OCI-LY7 (cell line): ENCODE data around the gene IL4. TPM values are rescaled to one million over a fixed set of nuclear protein-coding genes. Genes with fewer than 3 reads are reported as not detected.

ENCODE experiments used
- BruUV-seq: library from RNA; stranded (reverse); fragments of 400-500 nt; replicated peaks from 2 replicates; lab custom pipeline; 2021; lab: Mats Ljungman, UMichigan
- CTCF ChIA-PET: fragments of 300-600 bp; sonication (Branson Sonifier 250); formaldehyde crosslinking; loops from one replicate; lab custom pipeline; 2022; ENCODE audit warnings: antibody characterized with exemption; ENCODE audit not compliant: unreplicated experiment; lab: Charles Lee
- POLR2A ChIA-PET: fragments of 300-600 bp; sonication (Branson Sonifier 250); formaldehyde crosslinking; loops from one replicate; lab custom pipeline; 2022; ENCODE audit warnings: antibody characterized with exemption; lab: Charles Lee
- DNase-seq: peaks from one replicate; pipeline ENCODE4 v3.0.0-alpha.2; 2015; ENCODE audit warnings: low spot score
- H2AFZ ChIP-seq: fragments of 200-600 bp; sonication (generic), shearing (Covaris generic); 2 replicates; pipeline ENCODE4 v1.6.1; 2014; ENCODE audit warnings: mild to moderate bottlenecking, antibody characterized with exemption, low read length, moderate library complexity
- H3K27ac ChIP-seq: fragments of 200-600 bp; sonication (generic); 2 replicates; pipeline ENCODE4 v1.5.1; 2014; ENCODE audit warnings: mixed run types, low read depth, mild to moderate bottlenecking, moderate library complexity, low read length, inconsistent platforms; ENCODE audit not compliant: poor library complexity, severe bottlenecking
- H3K36me3 ChIP-seq: fragments of 200-600 bp; sonication (generic); 2 replicates; pipeline ENCODE4 v1.6.1; 2014; ENCODE audit warnings: mild to moderate bottlenecking, antibody characterized with exemption, low read length, moderate library complexity, mixed read lengths; ENCODE audit not compliant: insufficient read depth
- H3K4me1 ChIP-seq: fragments of 200-600 bp; sonication (generic); 2 replicates; pipeline ENCODE4 v1.5.1; 2014; ENCODE audit warnings: mild to moderate bottlenecking, low read length; ENCODE audit not compliant: insufficient read depth, poor library complexity, severe bottlenecking
- H3K4me2 ChIP-seq: fragments of 200-600 bp; sonication (generic); 2 replicates; pipeline ENCODE4 v1.6.1; 2014; ENCODE audit warnings: mild to moderate bottlenecking, low read length
- H3K4me3 ChIP-seq: fragments of 200-600 bp; sonication (generic); 2 replicates; pipeline ENCODE4 v1.5.1; 2014; ENCODE audit warnings: mild to moderate bottlenecking, low read depth, low read length; ENCODE audit not compliant: poor library complexity, severe bottlenecking
- H3K79me2 ChIP-seq: fragments of 200-600 bp; sonication (generic); 2 replicates; pipeline ENCODE4 v1.6.1; 2016; ENCODE audit warnings: low read depth, mild to moderate bottlenecking, low read length, moderate library complexity, mixed read lengths; ENCODE audit not compliant: insufficient read depth
- H3K9me2 ChIP-seq: fragments of 200-600 bp; sonication (generic); 2 replicates; pipeline ENCODE4 v1.6.1; 2016; ENCODE audit warnings: mild to moderate bottlenecking, low read length, mixed read lengths; ENCODE audit not compliant: insufficient read depth
- H3K9me3 ChIP-seq: fragments of 200-600 bp; sonication (generic); 2 replicates; pipeline ENCODE4 v1.6.1; 2014; ENCODE audit warnings: mild to moderate bottlenecking, mixed run types, low read length, mixed read lengths
- H4K20me1 ChIP-seq: fragments of 200-600 bp; sonication (generic); 2 replicates; pipeline ENCODE4 v1.6.1; 2014; ENCODE audit warnings: mild to moderate bottlenecking, antibody characterized with exemption, low read length, moderate library complexity, mixed read lengths; ENCODE audit not compliant: insufficient read depth
- EZH2phosphoT487 ChIP-seq: fragments of 200-600 bp; sonication (generic); IDR thresholded peaks from 2 replicates; pipeline ENCODE4 v1.6.1; 2018; ENCODE audit warnings: low read depth, borderline replicate concordance, mild to moderate bottlenecking, mixed run types, antibody characterized with exemption, low read length, moderate library complexity, mixed read lengths
- intact Hi-C: fragments of 100-400 bp; cut with micrococcal nuclease; formaldehyde crosslinking; loops from one replicate; pipeline ENCODE4 v1.10.0; 2022; ENCODE audit not compliant: unreplicated experiment
- total RNA-seq, 2 experiments: library from RNA; depleted of rRNA in 1 of 2; stranded (reverse); fragments of >200 nt in 1 of 2; shearing (Covaris generic) in 1 of 2; gene quantifications; 2 replicates each; pipeline ENCODE4 v1.2.3, GENCODE V29; 2014 to 2022
- TF ChIP-seq, protein P1 (sequence below): fragments of 200-600 bp; sonication (generic); conservative IDR thresholded peaks from 2 replicates; pipeline ENCODE4 v1.5.1; 2014; ENCODE audit warnings: mild to moderate bottlenecking, antibody characterized with exemption, low read length, moderate library complexity, mixed read lengths

The IL4 gene
- total RNA-seq, 2 experiments from 2014 or later = not detected

GRCh38 chr5:132673488-132673887 lies 301 bp upstream of the IL4 start:
- ChIA-PET CTCF (no interaction called here), POLR2A (interaction anchor here (1.8 kb wide), 1 partner anchor 23 kb away, joined by 4 read pairs; no protein-coding TSS in a partner anchor)
- Histone ChIP-seq H3K4me3 (no peak overlapping the region), H2AFZ (no peak overlapping the region), H3K79me2 (no peaks in the 10 kb centered on the region), H4K20me1 (no peaks in the 10 kb centered on the region), H3K27ac (no peak overlapping the region), H3K4me1 (no peaks in the 10 kb centered on the region), H3K36me3 (no peaks in the 10 kb centered on the region), H3K9me3 (no peaks in the 10 kb centered on the region), H3K4me2 (no peak overlapping the region), H3K9me2 (no peaks in the 10 kb centered on the region)
- DNase-seq = no peak
- intact Hi-C loops = no loop called here
- TF ChIP-seq, protein P1, sequence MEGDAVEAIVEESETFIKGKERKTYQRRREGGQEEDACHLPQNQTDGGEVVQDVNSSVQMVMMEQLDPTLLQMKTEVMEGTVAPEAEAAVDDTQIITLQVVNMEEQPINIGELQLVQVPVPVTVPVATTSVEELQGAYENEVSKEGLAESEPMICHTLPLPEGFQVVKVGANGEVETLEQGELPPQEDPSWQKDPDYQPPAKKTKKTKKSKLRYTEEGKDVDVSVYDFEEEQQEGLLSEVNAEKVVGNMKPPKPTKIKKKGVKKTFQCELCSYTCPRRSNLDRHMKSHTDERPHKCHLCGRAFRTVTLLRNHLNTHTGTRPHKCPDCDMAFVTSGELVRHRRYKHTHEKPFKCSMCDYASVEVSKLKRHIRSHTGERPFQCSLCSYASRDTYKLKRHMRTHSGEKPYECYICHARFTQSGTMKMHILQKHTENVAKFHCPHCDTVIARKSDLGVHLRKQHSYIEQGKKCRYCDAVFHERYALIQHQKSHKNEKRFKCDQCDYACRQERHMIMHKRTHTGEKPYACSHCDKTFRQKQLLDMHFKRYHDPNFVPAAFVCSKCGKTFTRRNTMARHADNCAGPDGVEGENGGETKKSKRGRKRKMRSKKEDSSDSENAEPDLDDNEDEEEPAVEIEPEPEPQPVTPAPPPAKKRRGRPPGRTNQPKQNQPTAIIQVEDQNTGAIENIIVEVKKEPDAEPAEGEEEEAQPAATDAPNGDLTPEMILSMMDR = no peak
- TF ChIP-seq EZH2phosphoT487 = no peak
- BruUV-seq = no TSS peak

DNA sequence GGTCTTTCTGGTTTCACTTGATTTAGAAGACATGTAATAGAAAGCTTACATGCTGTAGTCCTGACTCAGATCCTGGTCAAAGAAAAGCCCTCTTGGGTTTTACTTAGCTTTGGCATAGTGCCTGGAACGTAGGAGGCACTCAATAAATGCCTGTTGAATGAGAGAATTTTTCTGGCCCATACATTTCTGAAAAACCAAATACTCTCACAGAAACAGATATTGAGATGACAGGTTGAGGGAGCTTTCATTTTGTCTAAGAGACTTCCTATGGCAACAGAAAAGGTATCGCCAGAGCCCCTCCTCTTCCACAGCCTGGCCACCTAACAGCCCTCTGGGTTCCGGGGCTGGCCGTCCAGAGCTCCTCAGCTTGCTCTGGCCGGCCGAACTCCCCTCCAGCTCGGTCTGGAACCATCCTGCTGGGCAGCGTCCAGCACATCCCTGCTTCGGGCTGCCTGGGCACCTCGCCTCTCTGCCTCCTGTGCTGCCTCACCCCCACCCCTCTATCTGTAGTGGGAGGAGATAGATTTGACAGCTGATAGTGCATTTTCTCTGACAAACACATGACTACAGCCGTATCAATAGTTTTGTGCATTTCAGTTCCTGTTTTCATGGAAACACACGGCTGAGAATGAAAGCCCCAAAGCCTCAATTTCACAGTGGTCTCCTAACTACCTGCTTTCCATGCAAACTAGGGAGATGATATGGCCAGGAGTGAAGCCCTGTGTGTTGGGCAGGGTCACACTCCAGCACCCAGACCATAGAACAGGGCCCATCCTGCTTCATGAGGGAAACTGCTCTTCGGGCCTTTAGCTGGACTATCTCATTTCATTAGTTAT lies 1.1 kb downstream of the IL4 start:
- TF ChIP-seq, protein P1 = no peak
- TF ChIP-seq EZH2phosphoT487 = no peak
- intact Hi-C loops = no loop called here
- DNase-seq = no peak
- Histone ChIP-seq H2AFZ (no peak overlapping the region), H3K36me3 (no peaks in the 10 kb centered on the region), H3K9me3 (no peaks in the 10 kb centered on the region), H4K20me1 (no peaks in the 10 kb centered on the region), H3K4me3 (no peak overlapping the region), H3K4me1 (no peaks in the 10 kb centered on the region), H3K4me2 (no peak overlapping the region), H3K9me2 (no peaks in the 10 kb centered on the region), H3K79me2 (no peaks in the 10 kb centered on the region), H3K27ac (no peak overlapping the region)
- POLR2A ChIA-PET = interaction anchor here (0.5 to 1.8 kb wide), 5 partner anchors 21 to 563 kb away, joined by 3 to 5 read pairs (median 4); no protein-coding TSS in a partner anchor
- no TSS peak for BruUV-seq
- CTCF ChIA-PET = no interaction called here
